Hepatocyte (in vitro differentiated cells): ENCODE data around the gene TAF11L10. TPM values are rescaled to one million over a fixed set of nuclear protein-coding genes. Genes with fewer than 3 reads are reported as not detected.
"Not testable (repeated sequence)": the region's sequence is repeated elsewhere in the genome, so short reads cannot be mapped to it uniquely, and the experiment has no call there.

ENCODE experiments used
- DNase-seq: peaks from one replicate; pipeline ENCODE4 v3.0.0-alpha.2; 2016; ENCODE audit warnings: low spot score
- H2AFZ ChIP-seq: fragments of 200-600 bp; sonication (generic); 2 replicates; pipeline ENCODE4 v1.6.0; 2016; ENCODE audit warnings: antibody characterized with exemption, mild to moderate bottlenecking
- H3K27ac ChIP-seq: fragments of 200-600 bp; sonication (generic); 2 replicates; pipeline ENCODE4 v1.5.1; 2016; ENCODE audit warnings: mild to moderate bottlenecking
- H3K27me3 ChIP-seq: fragments of 200-600 bp; sonication (generic); 2 replicates; pipeline ENCODE4 v1.6.1; 2016
- H3K36me3 ChIP-seq: fragments of 200-600 bp; sonication (generic); replicated peaks from 2 replicates; pipeline ENCODE4 v1.5.1; 2016; ENCODE audit warnings: low read depth; ENCODE audit not compliant: insufficient read depth
- H3K4me1 ChIP-seq: fragments of 200-600 bp; sonication (generic); 2 replicates; pipeline ENCODE4 v1.5.1; 2016; ENCODE audit warnings: mild to moderate bottlenecking, moderate library complexity; ENCODE audit not compliant: insufficient read depth
- H3K4me2 ChIP-seq: fragments of 200-600 bp; sonication (generic); 2 replicates; pipeline ENCODE4 v1.6.0; 2016
- H3K4me3 ChIP-seq: fragments of 200-600 bp; sonication (generic); 2 replicates; pipeline ENCODE4 v1.5.1; 2016; ENCODE audit warnings: mild to moderate bottlenecking
- H3K79me2 ChIP-seq: fragments of 200-600 bp; sonication (generic); 2 replicates; pipeline ENCODE4 v1.6.0; 2017; ENCODE audit warnings: mild to moderate bottlenecking
- H3K9me2 ChIP-seq: fragments of 200-600 bp; sonication (generic); replicated peaks from 2 replicates; pipeline ENCODE4 v1.6.0; 2017; ENCODE audit warnings: mild to moderate bottlenecking; ENCODE audit not compliant: insufficient read depth
- H3K9me3 ChIP-seq: fragments of 200-600 bp; sonication (generic); 2 replicates; pipeline ENCODE4 v1.5.1; 2016; ENCODE audit warnings: low read depth, mild to moderate bottlenecking
- H4K20me1 ChIP-seq: fragments of 200-600 bp; sonication (generic); 2 replicates; pipeline ENCODE4 v1.6.0; 2016; ENCODE audit warnings: mild to moderate bottlenecking; ENCODE audit not compliant: insufficient read depth, poor library complexity, severe bottlenecking
- EZH2 ChIP-seq: fragments of 200-600 bp; sonication (generic); IDR thresholded peaks from 2 replicates; pipeline ENCODE4 v1.6.1; 2016; ENCODE audit warnings: antibody characterized with exemption, mild to moderate bottlenecking, borderline replicate concordance
- EZH2phosphoT487 ChIP-seq: fragments of 200-600 bp; sonication (generic); IDR thresholded peaks from one replicate; pipeline ENCODE4 v1.6.1; 2018; ENCODE audit warnings: antibody characterized with exemption, mild to moderate bottlenecking, low read depth, moderate library complexity; ENCODE audit not compliant: unreplicated experiment, severe bottlenecking
- WGBS: methylation state at CpG from one replicate; pipeline ENCODE4 v1.1.6; 2016; ENCODE audit warnings: low lambda C conversion rate; ENCODE audit errors: missing lambda C conversion rate; 5-methylcytosine and 5-hydroxymethylcytosine counted together
- polyA plus RNA-seq: library from polyadenylated mRNA; unstranded; fragments of >200 nt; fragmentation: Nextera tagmentation; extraction: Ambion mirVana; gene quantifications from 2 replicates; pipeline ENCODE4 v1.2.1, GENCODE V29; 2016
- total RNA-seq: library from RNA; depleted of rRNA; stranded (reverse); fragments of >200 nt; gene quantifications from 2 replicates; pipeline ENCODE4 v1.2.3, GENCODE V29; 2014
- TF ChIP-seq, protein P1 (sequence below): fragments of 200-600 bp; sonication (generic); IDR thresholded peaks from 2 replicates; pipeline ENCODE4 v1.5.1; 2016; ENCODE audit warnings: antibody characterized with exemption, mild to moderate bottlenecking; ENCODE audit not compliant: poor library complexity

The TAF11L10 gene
- total and polyA plus RNA-seq, 2 experiments from 2014 or later, result not detected

DNA sequence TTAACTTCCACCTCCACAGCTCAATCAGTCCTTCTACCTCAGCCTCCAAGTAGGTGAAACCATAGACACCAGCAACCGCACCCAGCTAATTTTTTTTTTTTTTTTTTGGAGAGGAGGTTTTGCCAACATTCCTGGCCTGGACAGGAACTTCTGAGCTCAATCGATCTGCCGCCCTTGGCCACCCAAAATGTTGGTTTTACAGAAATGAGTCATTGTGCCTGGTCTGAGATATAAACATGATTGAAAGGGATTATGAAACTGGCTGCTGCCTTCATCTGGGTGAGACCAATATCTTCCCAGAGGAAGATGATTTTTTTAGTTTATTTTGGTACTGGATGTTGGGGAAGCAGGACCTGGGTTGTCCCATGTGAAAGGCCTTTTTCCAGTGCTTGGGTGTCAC is 21.7 kb upstream of the TAF11L10 start:
- H3K4me1 ChIP-seq, result no peaks in the 10 kb centered on the region
- TF ChIP-seq EZH2phosphoT487, result no peak
- no peak for TF ChIP-seq EZH2
- TF ChIP-seq, protein P1, sequence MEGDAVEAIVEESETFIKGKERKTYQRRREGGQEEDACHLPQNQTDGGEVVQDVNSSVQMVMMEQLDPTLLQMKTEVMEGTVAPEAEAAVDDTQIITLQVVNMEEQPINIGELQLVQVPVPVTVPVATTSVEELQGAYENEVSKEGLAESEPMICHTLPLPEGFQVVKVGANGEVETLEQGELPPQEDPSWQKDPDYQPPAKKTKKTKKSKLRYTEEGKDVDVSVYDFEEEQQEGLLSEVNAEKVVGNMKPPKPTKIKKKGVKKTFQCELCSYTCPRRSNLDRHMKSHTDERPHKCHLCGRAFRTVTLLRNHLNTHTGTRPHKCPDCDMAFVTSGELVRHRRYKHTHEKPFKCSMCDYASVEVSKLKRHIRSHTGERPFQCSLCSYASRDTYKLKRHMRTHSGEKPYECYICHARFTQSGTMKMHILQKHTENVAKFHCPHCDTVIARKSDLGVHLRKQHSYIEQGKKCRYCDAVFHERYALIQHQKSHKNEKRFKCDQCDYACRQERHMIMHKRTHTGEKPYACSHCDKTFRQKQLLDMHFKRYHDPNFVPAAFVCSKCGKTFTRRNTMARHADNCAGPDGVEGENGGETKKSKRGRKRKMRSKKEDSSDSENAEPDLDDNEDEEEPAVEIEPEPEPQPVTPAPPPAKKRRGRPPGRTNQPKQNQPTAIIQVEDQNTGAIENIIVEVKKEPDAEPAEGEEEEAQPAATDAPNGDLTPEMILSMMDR, result no peak

DNA sequence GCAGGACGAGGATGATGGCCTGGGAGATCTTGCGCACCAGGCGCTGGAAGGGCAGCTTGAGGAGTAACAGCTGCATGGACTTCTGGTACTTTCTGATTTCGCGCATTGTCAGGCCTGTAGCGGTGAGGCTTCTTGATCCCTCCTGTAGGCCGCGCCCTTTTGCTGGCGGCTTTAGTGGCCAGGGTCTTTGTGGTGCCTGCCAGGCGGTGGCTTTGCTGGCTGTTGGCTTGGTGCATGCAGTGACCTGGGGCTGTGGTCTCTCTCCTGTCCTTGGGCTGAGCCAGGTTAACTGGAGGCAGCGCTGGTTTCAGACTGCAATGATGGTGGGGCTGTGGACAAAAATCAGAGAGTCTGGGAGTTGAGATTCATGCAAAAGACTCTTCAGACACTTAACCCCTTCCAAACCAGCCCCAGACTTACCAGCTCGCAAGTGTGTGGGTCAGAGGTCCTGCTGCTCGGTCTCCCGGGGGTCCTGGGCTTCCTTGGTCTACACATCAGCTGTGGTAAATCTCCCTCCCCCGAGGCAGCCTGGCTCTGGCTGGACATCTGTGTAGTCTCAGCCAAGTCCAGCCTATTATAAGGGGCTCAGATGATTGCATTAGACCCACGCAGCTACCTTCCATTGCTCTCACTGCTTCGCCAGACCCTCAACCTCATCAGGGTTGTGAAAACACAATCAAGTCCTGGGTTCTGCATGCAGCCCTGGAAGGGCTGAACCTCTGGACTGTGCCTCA is 17.4 kb upstream of the TAF11L10 start:
- Histone ChIP-seq H3K36me3 (no peaks in the 10 kb centered on the region), H3K4me3 (no peak overlapping the region), H3K4me1 (no peaks in the 10 kb centered on the region), H3K9me3 (no peaks in the 10 kb centered on the region), H3K4me2 (no peak overlapping the region), H3K9me2 (no peaks in the 10 kb centered on the region), H2AFZ (no peak overlapping the region), H3K79me2 (no peaks in the 10 kb centered on the region), H4K20me1 (no peaks in the 10 kb centered on the region), H3K27me3 (no peaks in the 10 kb centered on the region), H3K27ac (no peak overlapping the region)
- DNase-seq, result no peak
- WGBS, result 93% methylated on average over 17 of the region's 17 CpGs
- TF ChIP-seq EZH2phosphoT487 (no peak), EZH2 (no peak)
- TF ChIP-seq, protein P1, result no peak

More for the DNA sequence above, 21.7 kb upstream of the TAF11L10 start:
- DNase-seq, result no peak
- H4K20me1 ChIP-seq, result no peaks in the 10 kb centered on the region
- H3K4me2 ChIP-seq, result no peak overlapping the region
- H3K9me3 ChIP-seq, result no peaks in the 10 kb centered on the region
- no peaks in the 10 kb centered on the region for H3K36me3 ChIP-seq
- H3K4me3 ChIP-seq, result no peak overlapping the region
- 94% methylated on average over 3 of the region's 3 CpGs for WGBS
- no peak overlapping the region for H3K27ac ChIP-seq
- no peaks in the 10 kb centered on the region for H3K9me2 ChIP-seq
- H3K27me3 ChIP-seq, result no peaks in the 10 kb centered on the region
- no peak overlapping the region for H2AFZ ChIP-seq
- no peaks in the 10 kb centered on the region for H3K79me2 ChIP-seq

DNA sequence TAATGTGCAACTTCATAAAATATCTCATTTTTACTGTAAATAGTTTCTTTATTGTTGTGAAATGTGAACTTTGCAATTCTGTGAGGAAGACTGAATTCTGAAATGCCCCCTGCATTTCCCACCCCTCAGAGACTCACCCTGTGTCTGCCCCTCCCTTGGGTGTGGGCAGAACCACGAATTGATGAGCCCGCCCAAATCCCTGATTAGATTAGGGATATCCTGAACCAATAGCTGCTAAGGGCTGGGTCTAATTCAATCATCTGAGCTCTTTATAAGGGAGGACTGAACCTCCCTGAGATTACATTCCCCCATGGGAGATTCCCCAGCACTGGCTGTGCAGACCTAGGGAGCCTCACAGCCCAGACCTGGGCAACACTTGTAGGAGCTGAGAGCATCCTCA is 12.5 kb upstream of the TAF11L10 start, which contains the start of gene TAF11L12:
Gene TAF11L12, plus strand, starts transcription at position 301 of the 400 bp plus-strand sequence.
- H3K36me3 ChIP-seq, H3K27ac ChIP-seq, DNase-seq, H3K9me2 ChIP-seq, H4K20me1 ChIP-seq, H3K79me2 ChIP-seq, H2AFZ ChIP-seq, H3K4me2 ChIP-seq, H3K27me3 ChIP-seq, H3K4me1 ChIP-seq, H3K9me3 ChIP-seq, H3K4me3 ChIP-seq: not testable (repeated sequence)
- WGBS, result 79% methylated on average over 2 of the region's 2 CpGs

DNA sequence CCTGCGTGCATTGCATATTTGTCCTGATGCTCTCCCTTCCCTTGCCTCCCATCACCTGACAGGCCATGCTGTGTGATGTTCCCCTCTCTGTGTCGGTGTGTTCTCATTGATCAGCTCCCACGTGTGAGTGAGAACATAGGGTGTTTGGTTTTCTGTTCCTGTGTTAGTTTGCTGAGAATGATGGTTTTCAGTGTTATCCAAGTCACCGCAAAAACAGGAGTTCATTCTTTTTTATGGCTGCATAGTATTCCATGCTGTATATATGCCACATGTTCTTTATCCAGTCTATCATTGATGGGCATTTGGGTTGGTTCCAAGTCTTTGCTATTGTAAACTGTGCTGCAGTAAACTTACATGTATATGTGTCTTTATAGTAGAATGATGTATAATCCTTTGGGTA is 9.8 kb upstream of the TAF11L10 start:
- not testable (repeated sequence) for H3K79me2 ChIP-seq, H3K27me3 ChIP-seq, H2AFZ ChIP-seq, H3K36me3 ChIP-seq, DNase-seq, H4K20me1 ChIP-seq, H3K9me2 ChIP-seq, H3K27ac ChIP-seq, H3K9me3 ChIP-seq, H3K4me1 ChIP-seq, H3K4me2 ChIP-seq, H3K4me3 ChIP-seq
- WGBS, result 80% methylated on average over 4 of the region's 4 CpGs
